Skin epidermis (tissue), 12 donors: ENCODE data around the gene BACH2.
A peak's percentile ranks its signal among the peaks of the same experiment; 100 is the strongest.

Source experiments
- H3K27ac ChIP-seq, 21 experiments: fragments of 200-600 bp; sonication (generic) in 11 of 21; one replicate each; pipeline ENCODE4 v1.5.0; 2020; ENCODE audit warnings: mild to moderate bottlenecking in 3 of 21, inconsistent platforms in 2 of 21, moderate library complexity in 2 of 21
- H3K4me3 ChIP-seq, 7 experiments: fragments of 200-600 bp; sonication (generic) in 2 of 7; one replicate each; pipeline ENCODE4 v1.5.0; 2020; ENCODE audit warnings: inconsistent platforms in 2 of 7, mild to moderate bottlenecking in 2 of 7, moderate library complexity in 1 of 7

The BACH2 gene

DNA sequence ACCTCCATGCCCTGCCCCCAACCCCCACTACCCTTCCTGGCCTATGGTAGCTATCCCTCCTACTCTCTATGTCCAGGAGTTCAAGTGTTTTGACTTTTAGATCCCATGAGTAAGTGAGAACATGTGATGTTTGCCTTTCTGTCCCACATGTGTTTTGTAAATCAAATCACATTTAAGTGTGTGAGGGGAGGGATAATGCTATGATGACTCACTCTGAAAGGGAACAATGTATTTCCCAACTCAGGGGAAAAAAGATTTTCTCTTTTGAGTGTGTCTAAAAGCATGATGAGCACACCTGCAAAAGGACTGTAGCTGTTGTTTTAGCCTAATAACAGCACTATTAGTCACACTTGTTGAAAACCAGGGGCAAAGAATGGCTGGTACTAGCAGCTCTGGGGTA, 208.6 kb downstream of the BACH2 start:
- H3K27ac ChIP-seq: peak overlapping the region in 7 of 21 experiments; percentile 2 to 72 (median 30)

DNA sequence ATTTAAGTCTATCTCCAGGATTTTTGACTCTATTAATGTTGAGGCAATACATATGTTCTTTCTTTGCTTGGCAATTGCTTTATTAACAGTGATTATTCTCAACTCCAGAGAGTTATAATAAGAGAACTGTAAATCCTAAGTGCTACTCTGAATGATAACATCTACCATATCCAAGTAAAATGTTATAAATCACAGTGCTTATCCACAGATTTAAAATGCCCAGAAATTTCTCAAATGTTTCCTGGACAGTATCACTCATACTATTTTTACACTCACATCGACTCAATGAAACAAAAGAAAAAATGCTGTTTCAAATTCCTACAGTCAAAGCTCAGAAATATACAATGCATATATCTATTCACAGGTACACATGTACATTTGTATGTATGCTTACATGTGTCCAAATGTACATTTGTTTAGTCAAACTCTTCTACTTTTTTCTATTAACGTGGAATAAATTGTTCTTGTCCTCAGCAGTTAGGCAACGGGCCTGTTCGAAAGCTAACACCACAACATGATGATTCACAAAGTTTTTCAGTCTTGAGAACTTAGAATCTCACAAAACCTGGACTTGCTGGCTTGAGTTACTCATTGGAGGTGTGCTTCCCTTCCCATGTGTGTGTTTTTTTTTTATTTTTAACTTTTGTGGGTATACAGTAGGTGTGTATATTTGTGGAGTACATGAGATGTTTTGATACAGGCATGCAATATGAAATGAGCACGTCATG, 209.4 kb downstream of the BACH2 start:
- Histone ChIP-seq H3K4me3 (no peak overlapping the region), H3K27ac (peak overlapping the region in 5 of 21 experiments; percentile 3 to 72 (median 42))

More for the DNA sequence above, 208.6 kb downstream of the BACH2 start:
- no peak overlapping the region for H3K4me3 ChIP-seq

DNA sequence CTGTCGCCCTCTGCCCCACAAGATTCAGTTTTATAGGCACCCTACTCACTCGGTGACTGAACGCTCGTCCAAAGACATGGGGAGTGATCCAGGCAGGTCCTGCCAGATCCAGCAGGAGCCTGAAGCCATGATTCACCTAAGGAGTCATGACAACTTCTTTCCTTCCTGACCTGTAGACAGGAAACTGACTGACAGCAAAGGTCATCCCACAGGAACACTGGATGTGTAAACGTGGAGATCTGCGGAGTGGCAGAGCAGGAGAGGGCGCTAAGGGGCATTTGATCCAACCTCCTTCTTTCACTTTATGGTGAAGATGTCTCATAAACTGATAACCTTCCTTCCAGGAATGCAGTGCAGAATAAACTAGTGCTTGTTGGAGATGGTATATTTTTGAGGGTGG, 210.1 kb downstream of the BACH2 start:
- H3K27ac ChIP-seq: no peak overlapping the region
- H3K4me3 ChIP-seq: no peak overlapping the region

DNA sequence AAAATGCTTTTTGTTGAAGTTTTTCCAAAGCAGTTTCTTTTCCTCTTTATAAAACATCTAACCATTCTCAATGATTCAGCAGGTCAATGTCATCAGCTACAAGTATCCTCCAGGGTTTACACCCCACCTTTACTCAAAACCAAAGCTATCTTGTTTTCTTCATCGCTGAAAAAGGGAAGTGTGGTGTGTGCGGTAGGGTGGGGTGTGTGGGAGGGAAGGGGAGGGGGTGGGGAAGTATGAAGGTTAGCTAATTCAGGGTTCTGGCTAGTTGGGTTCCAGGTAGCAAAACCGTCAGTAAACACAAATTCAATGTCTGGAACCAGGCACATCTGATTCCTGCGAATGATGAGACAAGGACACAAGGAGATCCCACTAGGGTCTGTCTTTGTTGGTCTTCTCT, 212.8 kb downstream of the BACH2 start:
- no peak overlapping the region for H3K27ac ChIP-seq

DNA sequence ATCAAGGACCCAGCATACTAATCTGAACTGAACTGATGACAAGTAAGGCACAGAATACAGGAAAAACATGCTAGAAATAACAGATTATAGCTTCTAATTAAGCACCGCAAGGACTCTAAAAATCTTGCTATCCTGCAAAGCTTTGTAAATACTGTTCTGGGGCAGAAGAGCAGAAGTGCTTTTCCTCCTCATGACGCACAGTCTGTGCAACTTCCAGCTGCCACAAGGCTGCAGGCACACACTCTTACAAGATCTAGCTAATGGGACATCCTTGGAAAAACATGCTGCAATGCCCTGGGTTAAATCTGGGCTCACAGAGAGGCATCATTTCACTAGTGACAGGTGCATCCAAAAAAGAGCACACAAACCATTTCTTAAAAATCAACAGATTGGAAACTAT, 213.8 kb downstream of the BACH2 start:
- Histone ChIP-seq H3K27ac (no peak overlapping the region), H3K4me3 (no peak overlapping the region)

More for the DNA sequence above, 212.8 kb downstream of the BACH2 start:
- no peak overlapping the region for H3K4me3 ChIP-seq

DNA sequence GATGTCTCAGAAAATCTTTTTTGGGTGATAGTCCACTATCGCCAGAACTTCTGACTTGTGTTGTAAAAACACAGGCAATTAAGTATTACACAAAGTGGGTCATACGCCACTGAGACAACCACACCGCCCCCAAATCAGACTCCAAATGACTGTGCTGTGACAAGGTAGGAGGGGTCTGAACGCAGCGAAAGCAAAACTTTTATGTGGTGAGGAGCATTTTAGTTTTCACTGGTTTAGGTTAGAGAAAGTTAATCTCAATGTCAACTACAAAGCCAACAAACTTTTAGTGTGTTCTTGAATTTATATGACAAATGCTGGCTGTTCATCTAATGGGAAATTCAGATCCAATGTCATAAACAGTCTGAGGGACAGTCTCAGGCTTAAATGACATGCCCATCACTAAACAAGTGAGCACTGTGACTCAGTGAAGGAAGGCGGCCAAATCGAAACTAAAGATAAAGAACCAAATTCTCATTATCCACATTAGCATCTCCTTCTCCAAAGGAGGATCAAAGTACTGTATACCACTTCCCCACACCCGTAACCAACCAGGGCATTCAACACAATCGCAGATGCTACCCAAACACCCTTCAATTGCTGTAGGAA, 215.7 kb downstream of the BACH2 start:
- Histone ChIP-seq H3K27ac (peak overlapping the region in 1 of 21 experiments; percentile 30), H3K4me3 (no peak overlapping the region)

DNA sequence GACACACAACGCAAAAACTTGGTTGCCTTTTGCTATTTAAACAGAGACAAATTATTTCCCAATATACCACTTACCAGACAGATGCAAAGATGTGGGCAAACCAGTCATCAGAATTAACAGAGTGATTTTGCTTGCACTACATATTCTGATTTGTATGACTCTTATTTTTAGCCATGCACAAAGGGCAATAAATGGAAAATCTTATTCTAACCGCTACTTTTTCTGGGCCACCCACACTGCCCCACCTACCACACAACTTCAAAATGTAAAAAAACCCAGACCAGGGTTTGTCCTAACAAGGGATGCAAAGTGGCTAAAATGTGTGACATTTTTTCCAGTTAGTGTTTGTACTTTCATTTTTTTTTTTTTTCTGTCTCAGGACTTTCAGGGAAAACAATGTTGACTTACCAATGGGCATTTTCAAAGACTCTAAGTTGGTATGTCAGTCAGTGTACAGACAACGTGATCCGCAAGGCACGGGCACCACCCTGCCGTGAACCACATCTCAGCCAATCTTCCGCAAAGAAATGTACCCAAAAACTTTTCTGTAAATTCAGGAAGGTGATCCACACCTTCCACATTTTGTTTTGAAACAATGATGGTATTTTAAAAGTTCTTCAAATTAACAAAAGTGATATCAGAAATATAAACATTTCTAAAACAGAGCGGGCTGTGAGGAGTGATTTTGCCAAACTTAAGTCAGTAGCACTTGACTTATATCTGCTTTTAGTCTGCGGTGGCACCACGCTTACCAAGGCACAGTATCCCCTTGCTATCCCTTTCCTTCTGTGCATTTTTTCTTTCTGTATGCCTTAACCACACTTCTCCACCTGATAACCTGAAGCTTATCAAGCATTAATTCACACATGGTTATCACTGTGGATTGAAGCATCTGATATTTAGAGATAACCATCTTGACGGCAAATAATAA, 216.8 kb downstream of the BACH2 start:
- H3K27ac ChIP-seq: no peak overlapping the region
- no peak overlapping the region for H3K4me3 ChIP-seq

DNA sequence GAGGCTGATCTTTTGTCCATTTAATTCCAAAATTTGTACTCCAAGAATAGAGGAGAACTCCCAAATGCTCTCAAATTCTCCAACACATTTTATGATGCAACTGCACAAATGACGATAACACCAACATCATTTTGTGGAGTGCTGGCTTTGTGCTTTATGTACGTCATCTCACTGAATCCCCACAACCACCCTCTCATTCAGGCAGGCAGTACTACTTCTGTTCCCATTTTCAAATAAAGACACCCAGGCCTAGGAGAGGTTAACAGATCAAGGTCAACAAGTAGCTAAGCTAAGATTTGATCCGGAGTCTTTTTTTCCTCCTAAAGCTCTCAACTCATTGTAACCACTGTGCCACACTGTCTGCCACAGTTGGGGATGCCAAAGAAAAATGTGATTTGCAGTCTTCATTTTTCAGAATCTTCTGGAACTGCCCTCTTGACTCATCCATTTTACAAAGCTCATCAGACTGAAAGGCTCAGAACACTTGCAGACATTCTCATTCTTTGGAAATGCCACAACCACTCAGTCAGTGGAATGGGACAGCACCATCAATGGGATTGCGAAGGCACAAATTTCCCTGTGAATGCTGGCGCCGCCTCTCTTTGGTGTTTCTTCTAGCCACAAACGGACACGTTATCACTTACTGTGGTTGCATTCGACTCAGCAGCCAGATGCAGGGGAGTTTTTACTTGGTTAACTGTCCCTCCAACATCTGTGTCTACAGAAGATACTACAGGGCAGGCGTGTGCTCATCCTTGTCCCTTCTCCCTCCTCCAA, 217.9 kb downstream of the BACH2 start:
- Histone ChIP-seq H3K4me3 (no peak overlapping the region), H3K27ac (peak overlapping the region in 1 of 21 experiments; percentile 10)

DNA sequence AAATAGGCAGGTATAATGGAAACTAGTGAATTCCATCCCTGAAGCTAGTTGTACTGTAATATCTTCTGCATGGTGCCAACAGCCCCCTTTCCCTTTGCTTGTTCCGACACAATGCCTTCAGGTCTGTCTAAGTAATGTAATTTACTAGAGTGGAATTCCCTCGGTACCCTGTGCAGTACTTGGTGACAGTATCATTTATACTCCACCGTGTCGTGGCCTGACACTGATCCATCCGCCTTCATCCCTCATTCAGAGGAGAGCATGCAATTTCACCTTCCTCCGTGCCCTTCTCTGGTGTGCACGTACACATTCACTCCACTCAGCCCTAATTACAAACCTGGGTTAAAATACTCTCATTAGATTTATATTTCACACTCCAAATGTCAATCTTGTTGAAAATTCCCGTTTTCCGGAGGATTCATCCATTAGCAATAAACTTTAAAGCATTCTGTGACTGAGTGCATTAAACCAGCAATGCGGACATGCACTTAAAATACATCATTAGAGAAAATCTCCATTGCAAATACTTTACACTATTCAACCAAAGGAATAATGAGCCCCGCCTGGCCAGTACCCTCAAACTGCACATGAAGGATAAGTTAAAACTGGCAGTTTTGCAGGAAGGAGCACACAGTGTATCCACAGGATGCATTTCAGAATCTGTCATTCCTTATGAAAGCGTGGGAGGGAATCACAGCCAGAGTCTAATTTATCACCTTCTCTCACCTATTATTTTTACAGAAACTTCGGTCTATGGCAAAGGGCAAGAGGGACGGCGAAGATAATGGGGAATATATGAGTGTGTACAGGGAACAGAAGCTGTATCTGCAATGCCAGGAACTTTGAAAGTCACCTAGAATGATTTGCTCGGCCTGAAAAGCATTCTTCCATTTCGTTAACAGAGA, 219.9 kb downstream of the BACH2 start:
- no peak overlapping the region for H3K27ac ChIP-seq
- H3K4me3 ChIP-seq: no peak overlapping the region

DNA sequence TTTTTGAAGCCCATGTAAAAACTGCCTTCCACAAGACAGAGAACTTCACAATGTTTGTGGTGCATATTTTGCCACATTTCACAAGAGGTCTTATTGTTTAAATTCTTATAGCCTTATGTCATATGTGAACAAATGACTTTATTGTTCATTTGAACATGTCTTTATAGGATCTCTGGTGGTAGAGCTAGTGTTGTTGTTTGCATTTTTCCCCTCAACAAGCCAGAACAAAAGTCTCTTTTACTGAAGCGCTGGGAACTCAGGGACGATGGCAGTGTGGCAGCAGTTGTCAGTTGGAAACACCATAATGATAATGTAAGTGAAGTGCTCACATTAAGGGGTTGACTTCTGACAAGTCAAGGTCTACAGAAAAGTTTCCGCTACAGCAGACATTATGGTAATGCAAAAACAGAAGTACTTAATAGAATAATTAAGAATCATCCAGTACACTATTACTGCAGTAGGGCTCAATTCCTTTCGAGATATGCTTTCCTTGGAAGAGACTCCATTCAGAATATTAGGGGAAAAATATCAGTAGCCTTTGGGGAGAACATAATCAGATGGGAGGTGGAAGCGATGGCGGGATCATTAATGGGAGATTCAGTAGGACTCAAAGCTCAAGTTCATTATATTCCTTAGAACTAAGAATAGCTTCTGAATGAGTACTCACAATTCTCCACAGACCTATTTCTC, 222.3 kb downstream of the BACH2 start:
- Histone ChIP-seq H3K27ac (no peak overlapping the region), H3K4me3 (no peak overlapping the region)

DNA sequence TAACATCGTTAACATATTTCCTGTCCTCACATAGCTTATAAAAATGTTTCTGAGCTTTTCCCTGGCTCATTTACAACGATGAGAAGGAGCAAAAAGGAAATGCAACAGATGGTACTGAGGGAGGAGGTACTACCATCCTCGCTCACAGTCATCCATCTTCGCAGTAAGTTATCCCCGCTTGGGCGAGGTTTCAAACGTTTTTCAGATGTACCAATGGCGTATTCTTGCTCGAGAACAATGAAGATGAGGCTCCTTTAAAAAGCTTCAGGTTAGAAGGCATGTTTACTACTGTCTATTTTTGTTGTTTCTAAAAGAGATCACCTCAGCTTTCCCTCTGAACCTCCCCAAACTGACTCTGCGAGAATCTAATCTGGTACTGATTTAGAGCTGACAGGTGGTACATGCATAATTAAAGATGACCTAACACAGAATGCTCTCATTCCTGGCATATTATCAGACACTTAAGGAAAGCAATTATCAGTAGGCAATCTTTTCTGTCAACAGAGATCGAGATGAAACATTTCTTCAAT, 223.6 kb downstream of the BACH2 start:
- no peak overlapping the region for H3K4me3 ChIP-seq
- H3K27ac ChIP-seq: no peak overlapping the region

DNA sequence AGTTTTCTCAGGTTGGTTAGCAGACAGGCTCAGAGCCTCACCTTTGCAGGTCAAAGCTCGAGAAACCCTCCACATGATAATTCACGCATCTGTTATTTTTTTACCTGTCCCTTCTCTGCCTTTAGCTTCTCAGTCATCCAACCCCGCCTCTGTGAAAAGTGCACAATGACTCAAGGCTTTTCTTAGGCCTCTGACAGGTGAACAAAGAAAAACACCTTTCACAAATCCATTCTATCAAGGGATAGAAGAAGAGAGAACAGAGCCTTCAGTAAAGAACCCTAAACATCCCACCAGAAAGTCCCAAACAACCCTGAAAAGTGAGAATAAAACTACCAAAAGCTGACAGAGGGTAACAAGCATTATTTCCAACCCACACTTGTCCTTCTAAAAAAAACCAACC, 224.1 kb downstream of the BACH2 start:
- no peak overlapping the region for H3K27ac ChIP-seq
- no peak overlapping the region for H3K4me3 ChIP-seq

DNA sequence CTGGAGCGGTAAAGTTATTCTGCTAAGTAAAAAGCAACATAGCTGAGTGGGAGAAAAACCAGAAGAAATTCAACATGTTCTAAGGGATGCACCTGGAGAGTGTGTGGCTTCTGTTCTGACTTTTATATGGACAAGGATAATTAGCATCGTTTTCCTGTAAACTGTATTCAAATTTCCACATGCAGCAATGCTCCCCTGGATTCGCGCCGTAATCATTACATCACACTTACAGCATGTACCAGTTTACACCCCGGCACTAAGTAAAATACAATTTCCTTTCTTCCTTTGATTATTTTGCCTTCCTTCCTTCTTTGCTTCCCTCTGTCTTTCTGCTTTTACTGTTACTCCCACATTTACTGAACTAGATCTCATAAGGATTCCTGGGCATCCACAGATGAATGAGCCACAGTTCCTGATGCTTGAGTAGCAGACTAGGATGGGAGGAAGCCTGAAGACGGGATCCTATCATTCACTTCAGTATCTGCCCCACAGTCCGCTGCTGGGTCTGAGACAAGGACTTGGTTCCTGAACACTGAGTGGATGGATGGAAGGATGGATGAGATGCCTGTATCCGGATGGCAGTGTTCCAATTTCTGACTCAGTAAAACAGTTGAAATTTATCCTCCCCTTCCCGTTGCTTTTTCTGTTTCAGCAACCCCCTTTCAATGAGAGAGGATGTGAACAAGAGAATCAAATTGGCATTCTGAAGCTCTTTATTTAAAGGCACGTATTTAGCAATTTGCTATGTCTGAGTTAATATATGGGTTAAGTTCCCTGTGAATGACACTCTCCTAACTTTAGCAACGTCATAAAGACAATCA, 227.7 kb downstream of the BACH2 start:
- Histone ChIP-seq H3K27ac (no peak overlapping the region), H3K4me3 (no peak overlapping the region)

DNA sequence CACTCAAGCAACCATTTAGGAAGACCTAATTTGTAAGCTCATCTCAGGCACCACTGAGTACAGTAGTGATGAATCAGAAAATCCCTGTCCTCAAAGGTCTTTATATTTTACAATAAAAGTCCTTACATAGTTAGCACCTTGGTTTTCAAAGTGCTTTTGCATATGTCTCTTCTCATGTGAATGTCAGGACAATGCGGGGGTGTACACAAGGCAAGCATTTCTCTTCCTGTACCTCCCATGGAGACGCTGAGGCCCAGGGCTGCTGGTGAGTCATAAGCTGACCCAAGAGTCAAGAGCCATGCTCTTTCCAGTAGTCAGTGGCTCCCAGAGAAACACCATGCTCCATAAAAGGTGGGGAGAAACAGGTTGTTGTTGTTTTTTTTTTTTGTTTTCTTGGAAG, 228.4 kb downstream of the BACH2 start:
- no peak overlapping the region for H3K27ac ChIP-seq
- H3K4me3 ChIP-seq: no peak overlapping the region

DNA sequence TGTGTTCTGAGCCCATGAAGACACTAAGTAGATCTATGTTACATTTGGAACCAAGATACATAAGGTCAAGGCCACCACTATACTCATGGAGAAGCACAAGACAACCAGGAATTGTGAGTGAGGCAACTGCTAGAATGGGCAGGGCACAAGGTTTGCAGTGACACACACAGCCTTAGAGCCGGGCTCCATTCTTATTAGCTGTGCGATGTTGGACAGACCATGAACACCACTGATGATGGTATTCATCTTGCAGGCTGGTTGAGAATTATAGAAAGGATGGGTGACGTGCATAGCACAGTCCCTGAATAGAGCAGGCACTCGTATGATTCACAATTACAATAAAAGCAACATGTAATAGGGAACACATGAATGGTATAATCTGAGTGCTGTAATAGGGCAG, 229.9 kb downstream of the BACH2 start:
- H3K27ac ChIP-seq: no peak overlapping the region
- H3K4me3 ChIP-seq: no peak overlapping the region

DNA sequence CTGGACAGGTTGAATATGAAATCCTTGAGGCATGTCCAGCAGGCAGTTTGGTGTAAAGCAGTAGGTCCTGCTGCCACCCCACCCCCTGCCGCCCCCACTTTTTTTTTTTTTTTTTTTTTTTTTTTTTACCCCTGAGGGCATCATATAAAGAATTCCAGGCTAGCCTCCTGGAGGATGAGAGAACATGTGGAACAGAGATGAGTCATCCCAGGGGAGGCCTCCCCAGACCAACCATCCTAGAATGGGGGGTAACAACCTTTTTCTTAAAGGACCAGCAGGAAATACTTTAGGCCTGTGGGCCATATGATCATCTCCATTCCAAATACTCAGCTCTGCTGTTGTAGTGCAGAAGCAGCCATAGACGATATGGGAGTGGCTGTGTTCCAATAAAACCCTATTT, 231.5 kb downstream of the BACH2 start:
- Histone ChIP-seq H3K27ac (no peak overlapping the region), H3K4me3 (no peak overlapping the region)

DNA sequence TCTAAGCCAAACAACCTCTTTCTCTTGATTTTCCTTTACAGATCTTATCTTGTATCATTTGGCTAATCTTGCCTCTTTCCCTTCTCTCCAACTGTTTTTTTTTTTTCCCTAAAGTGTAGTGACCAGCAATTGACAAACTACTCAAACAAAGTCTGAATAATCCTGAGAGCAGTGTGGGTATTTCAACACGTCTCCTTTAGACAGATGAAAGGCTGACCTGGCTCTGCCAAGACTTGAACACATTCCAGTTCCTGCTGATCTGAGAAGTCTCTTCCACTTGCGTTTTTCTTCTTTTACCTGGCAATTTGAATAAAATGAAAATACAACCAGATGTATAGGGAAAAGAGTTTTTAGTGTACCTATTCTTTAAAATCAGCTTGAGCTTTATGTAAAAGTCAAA, 234.0 kb downstream of the BACH2 start:
- no peak overlapping the region for H3K4me3 ChIP-seq

More for the DNA sequence above, 234.0 kb downstream of the BACH2 start:
- H3K27ac ChIP-seq: no peak overlapping the region
